HG03460 (cell line): ENCODE measurements around the gene CHDH.

ENCODE experiments used
- ATAC-seq: cut with Tn5 transposase; IDR thresholded peaks from one replicate; pipeline ENCODE4 v1.9.1; 2021; ENCODE audit not compliant: unreplicated experiment

The CHDH gene

GRCh38 chr3:53809764-53810400, 36.3 kb downstream of the CHDH start:
- no peak for ATAC-seq

GRCh38 chr3:53809267-53809666, 37.0 kb downstream of the CHDH start:
- ATAC-seq = no peak

- no peak for ATAC-seq
Measured at GRCh38 chr3:53808496-53808895, 37.7 kb downstream of the CHDH start.

DNA sequence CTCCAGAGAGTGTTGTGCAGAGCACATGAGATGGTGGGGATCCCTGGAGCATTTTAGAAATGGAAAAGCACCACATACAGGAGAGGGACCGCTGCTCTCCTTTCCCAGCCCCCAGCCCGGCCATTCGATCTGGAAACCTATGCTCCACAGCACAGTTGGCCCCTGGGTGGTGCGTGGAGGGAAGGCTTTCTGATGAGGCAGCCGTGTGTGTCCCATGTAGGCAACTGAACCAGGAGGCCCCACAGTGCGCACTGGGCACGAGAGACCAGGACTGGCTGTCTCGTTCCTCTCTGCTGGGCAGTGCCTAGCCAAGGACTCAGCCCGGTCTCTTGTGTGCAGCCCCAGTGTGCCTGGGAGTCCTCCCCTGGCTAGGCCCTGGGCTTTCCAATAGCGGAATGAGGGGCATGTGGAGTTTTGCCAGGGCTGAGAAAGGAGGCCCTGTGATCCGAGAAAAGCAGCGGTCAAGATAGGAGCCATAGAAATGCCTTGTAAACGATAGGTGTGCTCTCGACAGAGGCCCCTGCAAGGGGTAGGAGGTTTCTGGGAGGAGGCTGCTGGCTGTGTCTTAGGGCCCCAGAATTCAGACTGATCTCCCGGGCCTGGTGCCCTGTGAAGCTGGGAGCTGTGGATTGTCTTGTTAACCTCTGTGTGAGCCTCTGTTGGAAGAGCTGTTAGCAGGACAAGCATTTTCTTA, 39.0 kb downstream of the CHDH start:
- peak; percentile 5 for ATAC-seq

DNA sequence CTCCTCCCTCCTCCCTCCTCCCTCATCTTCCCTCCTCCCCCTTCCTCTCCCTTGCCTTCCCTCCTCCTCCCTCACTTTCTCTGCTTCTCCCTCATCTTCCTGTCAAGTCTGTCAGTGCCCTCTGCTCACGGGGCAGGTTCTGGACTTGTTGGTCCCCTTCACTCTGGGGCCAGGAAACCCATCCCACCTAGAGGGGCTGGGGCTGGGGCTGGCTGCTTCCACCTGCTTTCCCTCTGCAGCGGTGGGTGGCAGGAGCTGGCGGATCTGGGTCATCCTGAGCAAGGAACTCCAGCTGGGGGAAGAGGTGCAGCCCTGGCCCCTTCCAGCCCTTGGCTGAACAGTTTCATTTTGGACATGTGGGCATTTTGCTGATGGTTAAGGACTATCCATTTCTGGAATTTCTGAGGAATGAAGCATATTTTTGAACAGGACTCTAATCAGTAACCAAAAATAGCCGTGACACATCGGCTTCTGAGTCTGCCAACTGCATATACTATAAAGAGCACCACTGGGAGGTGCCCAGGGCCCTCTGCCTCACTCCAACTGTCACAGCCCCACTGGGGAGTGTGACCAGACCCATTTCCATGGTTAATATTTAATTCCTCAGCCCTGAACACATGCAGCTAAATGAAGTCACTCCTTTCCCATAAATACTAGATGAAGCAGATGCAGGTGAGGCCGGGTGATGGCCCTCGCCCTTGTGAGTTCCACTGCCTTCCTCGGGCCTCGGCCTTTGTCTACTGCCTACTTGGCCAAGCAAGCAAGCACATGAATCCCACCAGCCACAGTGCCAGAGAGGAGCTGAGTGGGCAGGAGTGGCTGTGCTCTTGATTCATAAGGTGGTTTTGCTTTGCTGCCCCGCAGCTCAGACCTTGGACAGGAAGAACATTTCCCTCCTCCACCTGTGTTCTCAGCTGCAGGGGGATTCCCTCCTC, 39.8 kb downstream of the CHDH start:
- peak; percentile 49 for ATAC-seq

GRCh38 chr3:53805463-53806159, 40.6 kb downstream of the CHDH start:
- no peak for ATAC-seq

DNA sequence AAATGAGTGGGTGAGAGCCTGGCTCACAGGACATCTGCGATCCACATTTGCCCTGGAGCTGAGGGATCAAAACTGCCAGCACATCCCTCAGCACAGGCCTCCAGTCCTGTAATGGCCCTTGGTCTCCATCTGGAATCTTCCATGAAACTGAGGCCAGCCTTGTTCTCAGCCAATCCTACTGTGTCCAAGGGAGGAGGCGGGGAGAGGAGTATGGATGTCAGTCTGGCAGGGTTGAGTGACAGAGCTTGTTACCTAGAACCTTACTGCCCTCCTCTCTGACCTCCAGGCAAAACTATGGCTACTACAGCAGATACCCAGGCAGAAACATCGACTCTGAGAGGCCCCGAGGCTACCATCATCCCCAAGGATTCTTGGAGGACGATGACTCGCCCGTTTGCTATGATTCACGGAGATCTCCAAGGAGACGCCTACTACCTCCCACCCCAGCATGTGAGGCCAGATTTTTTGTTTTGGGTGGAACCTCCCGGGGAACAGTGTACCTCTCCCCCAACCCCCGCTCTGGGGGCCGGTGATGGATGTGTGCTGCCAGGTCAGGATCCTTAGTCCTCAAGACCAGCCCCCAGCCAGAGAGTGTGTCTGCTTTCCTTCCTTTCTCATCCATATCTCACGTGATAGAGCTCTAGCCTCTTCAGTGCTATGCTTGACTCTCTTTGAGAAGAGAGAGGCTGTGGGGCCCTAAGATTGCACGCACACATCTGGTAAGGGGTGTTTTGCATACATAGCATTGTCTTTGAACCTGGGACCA, 41.3 kb downstream of the CHDH start:
- peak; percentile 64 for ATAC-seq

DNA sequence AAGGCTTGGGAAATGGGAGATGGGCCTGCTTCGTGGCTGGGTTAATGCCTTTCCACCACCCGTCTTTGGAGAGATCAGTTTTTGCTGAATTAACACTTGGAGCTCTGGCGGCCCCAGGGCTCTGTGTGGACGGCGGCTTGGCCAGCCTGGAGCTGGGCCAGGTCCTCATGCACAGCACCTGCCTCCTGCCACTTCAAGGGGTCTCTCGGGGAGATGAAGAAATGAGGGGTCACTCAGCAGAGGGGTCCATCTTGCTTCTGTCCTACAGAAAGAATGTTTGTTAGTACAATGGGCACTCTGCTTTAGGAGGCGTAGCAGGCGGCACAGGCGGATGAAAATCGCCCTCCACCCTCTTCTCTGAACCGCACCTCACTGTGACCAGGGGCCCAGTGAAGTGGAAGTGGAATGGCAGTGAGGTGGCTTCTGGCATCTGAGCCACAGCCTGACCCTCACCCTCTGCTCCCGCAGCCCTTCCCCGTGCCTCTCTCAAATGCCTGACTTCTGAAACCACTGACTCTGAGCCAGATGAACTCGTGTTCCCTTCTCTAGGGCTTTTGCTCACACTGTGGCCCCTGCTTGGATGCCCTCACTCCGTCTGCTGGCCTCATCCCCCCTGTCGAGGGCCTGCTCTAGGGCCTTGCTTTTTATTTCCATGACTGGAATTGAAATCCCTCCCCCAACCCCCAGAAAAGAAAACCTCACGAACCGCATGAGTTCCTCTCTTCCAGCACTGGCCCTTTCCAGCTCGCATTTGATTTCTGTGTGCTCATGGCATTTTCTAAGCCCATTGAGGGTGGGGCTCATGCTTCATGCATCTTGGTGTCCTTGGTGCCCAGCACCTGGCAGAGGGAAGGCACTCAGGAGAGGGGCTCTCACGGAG, 42.2 kb downstream of the CHDH start:
- ATAC-seq = no peak

GRCh38 chr3:53803124-53803815, 42.9 kb downstream of the CHDH start:
- no peak for ATAC-seq

GRCh38 chr3:53802256-53802880, 43.9 kb downstream of the CHDH start:
- ATAC-seq = no peak

DNA sequence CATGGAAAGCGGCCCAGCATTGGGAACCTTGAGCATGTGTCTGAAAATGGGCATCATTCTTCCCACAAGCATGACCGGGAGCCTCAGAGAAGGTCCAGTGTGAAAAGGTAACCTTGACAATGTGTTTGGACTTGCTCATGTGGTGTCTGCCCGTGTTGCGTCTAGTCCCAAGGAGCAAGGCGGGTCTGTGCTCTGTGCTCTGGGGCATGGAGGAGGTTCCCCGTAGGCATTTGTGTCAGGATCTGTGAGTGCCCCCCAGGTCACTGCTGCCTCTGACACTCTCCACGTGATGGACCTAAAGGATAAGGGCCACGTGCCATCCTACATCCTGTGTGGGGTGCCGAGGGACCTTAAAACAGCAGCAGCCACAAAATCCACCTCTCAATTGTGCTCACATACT, 44.9 kb downstream of the CHDH start:
- ATAC-seq = no peak

- no peak for ATAC-seq
Measured at GRCh38 chr3:53800041-53800906, 45.9 kb downstream of the CHDH start.

GRCh38 chr3:53799338-53799865, 46.8 kb downstream of the CHDH start:
- no peak for ATAC-seq

DNA sequence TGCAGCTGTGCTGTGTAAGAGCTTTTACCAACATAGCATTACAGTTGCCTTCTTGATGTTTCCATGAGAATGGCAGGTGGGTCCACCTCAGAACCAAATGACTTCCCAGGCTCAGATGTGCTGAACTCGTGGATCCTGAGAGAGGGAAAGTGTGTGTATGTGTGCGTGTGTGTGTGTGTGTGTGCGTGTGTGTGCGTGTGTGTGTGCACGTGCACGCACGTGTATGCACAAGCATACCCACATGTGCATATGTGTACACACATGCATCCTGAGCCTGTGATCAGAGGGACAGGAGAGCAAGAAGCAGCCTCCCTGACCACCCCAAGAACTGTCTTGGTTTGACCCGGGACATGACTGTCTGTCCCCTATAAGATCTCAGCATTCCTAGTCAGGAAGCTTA, 48.1 kb downstream of the CHDH start:
- no peak for ATAC-seq

- ATAC-seq = no peak
Measured at GRCh38 chr3:53795789-53796560, 50.2 kb downstream of the CHDH start.

DNA sequence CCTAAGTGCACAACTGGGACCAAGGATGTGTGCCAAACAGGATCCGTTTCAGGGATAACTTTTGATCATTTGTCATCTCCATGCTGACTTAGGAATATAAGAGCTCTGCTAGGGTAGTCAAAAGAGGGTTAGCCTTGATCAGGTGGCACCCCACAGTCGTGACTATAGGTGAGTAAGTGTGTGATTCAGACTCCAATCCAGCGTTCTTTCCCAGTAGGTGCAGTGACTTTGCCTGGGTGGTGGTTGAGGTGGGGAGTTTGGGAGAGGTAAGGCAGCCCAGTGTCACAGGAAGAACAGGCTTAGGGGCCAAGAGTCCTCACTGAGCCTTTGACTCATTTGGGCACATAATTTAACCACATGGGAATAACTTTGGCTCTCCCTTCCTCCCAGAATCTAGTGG, 51.0 kb downstream of the CHDH start:
- ATAC-seq = no peak
